ENCODE measurements around the gene RPS21. TPM values are rescaled to one million over a fixed set of nuclear protein-coding genes. Genes with fewer than 3 reads are reported as not detected.

RPS21 gene
- total RNA-seq, 1 donor from 2014 or later, result 1,629 TPM

GRCh38 chr20:62412194-62413024 lies 25.5 kb downstream of the RPS21 start:
- peaks cover 27% of the 10 kb centered on the region for H3K27me3 ChIP-seq
- peaks cover 3% of the 10 kb centered on the region for H3K4me1 Mint-ChIP-seq

GRCh38 chr20:62413025-62413570 lies 26.2 kb downstream of the RPS21 start:
- H3K4me2 ChIP-seq, result no peak overlapping the region
- no peaks in the 10 kb centered on the region for H3K9me3 Mint-ChIP-seq
- TF ChIP-seq CTCF (IDR thresholded peaks at IDR 0.05) (no peak), EZH2phosphoT487 (IDR thresholded peaks at IDR 0.05) (no peak), EZH2 (IDR thresholded peaks at IDR 0.05) (no peak)

More at GRCh38 chr20:62412194-62413024, 25.5 kb downstream of the RPS21 start:
- no peak overlapping the region for H3K4me3 ChIP-seq
- no peaks in the 10 kb centered on the region for H3K9me3 Mint-ChIP-seq
- H3K79me2 ChIP-seq (ENCODE audit: low read depth), result no peaks in the 10 kb centered on the region
- H3K4me1 ChIP-seq, result peaks cover 9% of the 10 kb centered on the region
- peak overlapping the region; percentile 90 for H3K27ac Mint-ChIP-seq
- H3K4me2 ChIP-seq, result no peak overlapping the region
- no peak overlapping the region for H2AFZ ChIP-seq (replicated peaks)
- TF ChIP-seq EZH2 (IDR thresholded peaks at IDR 0.05), result no peak
- TF ChIP-seq EZH2phosphoT487 (IDR thresholded peaks at IDR 0.05), result no peak
- no peak for TF ChIP-seq CTCF (IDR thresholded peaks at IDR 0.05)
- no peaks in the 10 kb centered on the region for H3K36me3 ChIP-seq
- H3K27ac ChIP-seq, result no peak overlapping the region
- H3K27me3 Mint-ChIP-seq (ENCODE audit: insufficient read depth, low read depth), result peaks cover 8% of the 10 kb centered on the region
- no peak overlapping the region for H3K9ac ChIP-seq
- H3K36me3 Mint-ChIP-seq, result no peaks in the 10 kb centered on the region
- no peak for DNase-seq (ENCODE audit: low spot score)
- H3F3A ChIP-seq (ENCODE audit: low read depth), result peaks cover 4% of the 10 kb centered on the region
- no peaks in the 10 kb centered on the region for H3K9me3 ChIP-seq (ENCODE audit: low read depth)
- no peaks in the 10 kb centered on the region for H4K20me1 ChIP-seq (ENCODE audit: low read depth)
- no peak overlapping the region for H3K4me3 Mint-ChIP-seq

GRCh38 chr20:62413896-62414481 lies 27.1 kb downstream of the RPS21 start:
- no peak overlapping the region for H3K9ac ChIP-seq
- H3K27me3 Mint-ChIP-seq (ENCODE audit: insufficient read depth, low read depth), result peaks cover 5% of the 10 kb centered on the region
- no peak overlapping the region for H3K27ac ChIP-seq
- no peak overlapping the region for H3K4me3 ChIP-seq
- H2AFZ ChIP-seq (replicated peaks), result no peak overlapping the region
- peaks cover 6% of the 10 kb centered on the region for H3K4me1 ChIP-seq
- DNase-seq (ENCODE audit: low spot score), result peak; percentile 63
- H3K9me3 Mint-ChIP-seq, result no peaks in the 10 kb centered on the region
- H3K27me3 ChIP-seq, result peaks cover 11% of the 10 kb centered on the region
- TF ChIP-seq EZH2 (IDR thresholded peaks at IDR 0.05), result no peak
- TF ChIP-seq EZH2phosphoT487 (IDR thresholded peaks at IDR 0.05), result no peak
- TF ChIP-seq CTCF (IDR thresholded peaks at IDR 0.05), result peak; percentile 56
- peaks cover 4% of the 10 kb centered on the region for H3F3A ChIP-seq (ENCODE audit: low read depth)
- H3K9me3 ChIP-seq (ENCODE audit: low read depth), result no peaks in the 10 kb centered on the region
- H3K36me3 Mint-ChIP-seq, result no peaks in the 10 kb centered on the region
- no peak overlapping the region for H3K27ac Mint-ChIP-seq
- no peak overlapping the region for H3K4me2 ChIP-seq
- H3K36me3 ChIP-seq, result no peaks in the 10 kb centered on the region
- H3K4me1 Mint-ChIP-seq, result no peaks in the 10 kb centered on the region
- no peaks in the 10 kb centered on the region for H3K79me2 ChIP-seq (ENCODE audit: low read depth)
- H4K20me1 ChIP-seq (ENCODE audit: low read depth), result no peaks in the 10 kb centered on the region
- H3K4me3 Mint-ChIP-seq, result no peak overlapping the region

More at GRCh38 chr20:62413025-62413570, 26.2 kb downstream of the RPS21 start:
- no peak overlapping the region for H3K9ac ChIP-seq
- peaks cover 4% of the 10 kb centered on the region for H3F3A ChIP-seq (ENCODE audit: low read depth)
- H4K20me1 ChIP-seq (ENCODE audit: low read depth), result no peaks in the 10 kb centered on the region
- H3K79me2 ChIP-seq (ENCODE audit: low read depth), result no peaks in the 10 kb centered on the region
- no peak overlapping the region for H3K27ac ChIP-seq
- H2AFZ ChIP-seq (replicated peaks), result no peak overlapping the region
- Mint-ChIP-seq H3K27me3 (ENCODE audit: insufficient read depth, low read depth) (peaks cover 5% of the 10 kb centered on the region), H3K4me1 (no peaks in the 10 kb centered on the region), H3K4me3 (no peak overlapping the region), H3K27ac (no peak overlapping the region), H3K36me3 (no peaks in the 10 kb centered on the region)
- no peak overlapping the region for H3K4me3 ChIP-seq
- H3K36me3 ChIP-seq, result no peaks in the 10 kb centered on the region
- peaks cover 6% of the 10 kb centered on the region for H3K4me1 ChIP-seq
- DNase-seq (ENCODE audit: low spot score), result no peak
- no peaks in the 10 kb centered on the region for H3K9me3 ChIP-seq (ENCODE audit: low read depth)
- H3K27me3 ChIP-seq, result peaks cover 20% of the 10 kb centered on the region
